NAMALWA (cell line): Measurements from ENCODE around the gene CYFIP2.
A peak's percentile ranks its signal among the peaks of the same experiment; 100 is the strongest.

Experiments
- DNase-seq: peaks from one replicate; pipeline ENCODE4 v3.0.0-alpha.2; 2015; ENCODE audit warnings: low spot score

The CYFIP2 gene

GRCh38 chr5:157358871-157359270, 92.9 kb downstream of the CYFIP2 start:
- DNase-seq: no peak

- no peak for DNase-seq
Measured at GRCh38 chr5:157359356-157360055, 93.6 kb downstream of the CYFIP2 start.

- DNase-seq: no peak
Measured at GRCh38 chr5:157362012-157362411, 96.1 kb downstream of the CYFIP2 start.

- no peak for DNase-seq
Measured at GRCh38 chr5:157362502-157362901, 96.6 kb downstream of the CYFIP2 start.

GRCh38 chr5:157362982-157363381, 97.1 kb downstream of the CYFIP2 start:
- no peak for DNase-seq

DNA sequence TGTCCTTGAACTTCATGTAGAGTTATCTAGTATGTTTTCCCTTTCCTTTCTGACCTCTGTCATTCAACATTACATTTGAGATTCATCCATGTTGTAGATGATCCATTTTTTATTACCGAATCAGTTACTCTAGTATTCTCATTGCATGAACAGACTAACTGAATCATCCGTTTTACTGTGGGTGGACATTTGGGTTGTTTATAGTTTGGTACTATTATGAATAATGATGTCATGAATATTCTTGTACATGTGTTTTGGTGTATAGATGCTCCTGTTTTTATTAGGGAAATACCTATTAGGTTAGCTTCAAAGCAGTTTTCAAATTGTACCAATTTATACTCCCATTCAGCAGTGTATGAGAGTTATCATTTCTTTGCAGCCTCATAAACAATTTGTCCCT, 99.8 kb downstream of the CYFIP2 start:
- no peak for DNase-seq

DNA sequence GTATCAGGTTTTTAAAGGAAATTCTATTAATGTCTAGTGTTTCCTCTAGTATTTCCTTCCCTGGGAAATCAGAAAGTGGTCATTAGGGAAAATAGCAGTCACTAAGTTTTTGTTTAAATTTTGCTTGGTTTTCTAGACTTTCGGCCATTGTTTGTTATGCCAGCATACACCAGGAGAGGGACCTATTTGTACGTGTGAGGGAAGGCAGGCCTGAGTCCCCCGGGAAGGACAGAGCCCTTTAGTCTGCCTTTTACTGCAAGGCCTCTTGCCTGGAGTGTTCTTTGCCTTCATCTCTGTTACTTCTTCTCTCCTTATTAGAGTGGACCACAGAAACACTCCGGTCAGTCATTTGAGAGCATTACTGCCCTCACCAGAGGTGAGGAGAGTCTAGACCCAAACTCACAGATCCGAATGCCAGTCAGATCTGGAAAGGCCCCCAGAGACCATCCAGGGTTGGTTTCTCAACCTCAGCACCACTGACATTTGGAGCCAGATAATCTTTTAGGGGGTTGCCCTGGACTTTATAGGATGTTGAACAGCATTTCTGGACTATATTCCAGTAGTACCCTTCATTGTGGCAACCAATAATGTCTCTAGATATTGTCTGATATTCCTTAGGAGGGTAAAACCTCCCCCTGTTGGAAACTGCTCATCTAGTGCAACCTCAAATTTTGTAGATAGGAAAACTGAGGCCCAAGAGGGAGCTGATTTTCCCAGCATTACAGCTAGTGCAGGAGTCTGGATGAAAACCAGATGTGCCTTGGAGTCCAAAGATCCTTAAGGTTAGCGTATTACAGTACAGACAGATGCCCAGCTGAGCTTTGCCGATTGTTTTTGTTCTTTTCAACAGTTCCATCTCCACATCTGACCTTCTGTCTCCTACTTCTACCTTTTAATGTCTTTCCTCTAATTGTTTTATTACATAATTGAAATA, 101.1 kb downstream of the CYFIP2 start:
- peak; percentile 53 for DNase-seq

DNA sequence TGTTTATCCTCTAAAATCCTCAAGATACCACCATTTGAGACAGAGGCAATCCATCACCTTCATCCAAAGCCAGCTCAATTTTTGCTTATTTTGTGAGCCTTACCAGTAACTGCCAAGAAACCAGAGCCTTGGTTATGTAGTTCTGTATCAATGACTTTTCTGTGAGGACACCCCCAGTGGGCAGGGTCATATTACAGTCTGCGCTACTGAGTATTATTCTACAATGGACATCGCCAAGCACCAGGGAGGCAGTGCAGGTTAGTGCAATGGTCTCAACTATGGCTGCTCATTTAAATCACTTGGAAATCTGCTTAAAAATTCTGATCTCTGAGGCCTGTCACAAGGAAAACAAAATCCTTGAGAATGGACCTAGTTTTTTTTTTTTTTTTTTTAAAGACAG, 103.6 kb downstream of the CYFIP2 start:
- peak; percentile 24 for DNase-seq

DNA sequence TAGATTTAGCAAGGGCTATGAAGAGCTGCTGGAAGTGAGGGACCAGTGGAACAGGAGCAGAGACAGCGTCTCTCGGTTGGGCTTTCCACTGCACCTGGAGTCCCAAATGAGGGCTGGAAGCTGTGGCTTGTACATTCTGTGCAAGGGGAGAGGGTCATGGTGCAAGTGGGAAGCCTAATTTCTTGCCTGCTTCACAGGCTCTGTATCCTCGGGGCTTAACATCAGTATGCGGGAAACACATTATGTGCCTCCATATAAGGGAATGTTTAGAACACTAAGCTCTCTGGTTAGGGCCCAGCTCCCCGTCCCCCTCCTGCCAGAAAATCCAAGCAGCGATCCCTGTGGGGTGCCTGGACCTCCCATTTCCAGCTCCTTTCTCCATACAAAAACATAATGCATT, 105.0 kb downstream of the CYFIP2 start:
- DNase-seq: no peak

- DNase-seq: no peak
Measured at GRCh38 chr5:157371655-157372471, 105.9 kb downstream of the CYFIP2 start.

- no peak for DNase-seq
Measured at GRCh38 chr5:157372472-157372822, 106.5 kb downstream of the CYFIP2 start.

DNA sequence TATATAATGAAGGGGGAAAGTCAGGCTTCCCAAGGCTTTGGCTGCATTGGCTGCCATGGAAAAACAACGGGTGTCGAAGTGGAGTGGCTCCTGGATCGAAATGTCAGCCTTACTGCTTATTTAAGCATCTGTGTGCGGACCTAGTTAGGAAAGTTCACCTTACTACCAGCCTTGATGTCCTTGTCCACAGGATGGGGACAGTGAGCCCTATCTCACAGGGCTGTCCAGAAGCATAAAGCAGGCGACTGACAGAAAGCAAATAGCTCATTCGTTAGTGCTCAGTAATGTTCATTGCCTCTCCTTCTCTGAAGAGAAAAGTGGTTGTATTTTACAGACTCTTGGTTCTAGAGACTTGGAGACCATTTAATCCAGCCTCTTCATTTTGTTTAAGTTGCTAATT, 112.6 kb downstream of the CYFIP2 start:
- no peak for DNase-seq

DNA sequence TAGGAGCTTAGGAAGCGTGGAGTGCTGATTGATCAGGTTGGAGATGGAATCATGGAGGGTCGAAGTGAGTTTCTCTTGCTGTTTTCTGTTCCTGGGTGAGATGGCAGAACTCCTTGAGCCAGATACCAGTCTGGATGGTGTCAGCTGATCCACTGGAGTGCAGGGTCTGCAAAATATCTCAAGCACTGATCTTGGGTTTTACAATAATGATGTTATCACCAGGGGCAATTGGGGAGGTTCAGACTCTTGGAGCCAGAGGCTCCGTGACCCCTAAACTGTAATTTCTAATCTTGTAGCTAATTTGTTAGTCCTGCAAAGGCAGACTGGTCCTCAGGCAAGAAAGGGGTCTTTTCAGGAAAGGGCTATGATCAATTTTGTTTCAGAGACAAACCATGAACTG, 114.1 kb downstream of the CYFIP2 start:
- DNase-seq: no peak

DNA sequence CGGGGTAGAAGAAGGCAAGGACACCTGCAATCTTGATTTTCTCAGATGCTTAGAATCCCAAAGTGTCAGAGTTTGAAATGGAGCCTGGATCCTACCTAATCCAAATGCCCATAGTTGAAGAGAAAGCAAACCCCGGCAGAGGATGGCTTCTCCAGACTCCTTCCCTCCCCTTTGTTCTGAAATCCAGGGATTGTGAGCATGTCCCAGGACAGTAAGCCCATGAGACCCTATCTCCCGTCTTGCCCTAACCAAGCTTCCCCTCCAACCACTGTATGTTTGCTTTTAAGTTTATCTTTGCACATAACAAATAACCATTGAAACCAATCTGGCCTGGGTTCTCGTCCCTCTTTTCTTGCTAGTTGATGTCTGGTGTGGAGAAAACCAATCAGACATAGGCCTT, 115.8 kb downstream of the CYFIP2 start:
- DNase-seq: no peak

- DNase-seq: no peak
Measured at GRCh38 chr5:157382996-157383800, 117.3 kb downstream of the CYFIP2 start.

- DNase-seq: no peak
Measured at GRCh38 chr5:157384971-157385709, 119.2 kb downstream of the CYFIP2 start.

DNA sequence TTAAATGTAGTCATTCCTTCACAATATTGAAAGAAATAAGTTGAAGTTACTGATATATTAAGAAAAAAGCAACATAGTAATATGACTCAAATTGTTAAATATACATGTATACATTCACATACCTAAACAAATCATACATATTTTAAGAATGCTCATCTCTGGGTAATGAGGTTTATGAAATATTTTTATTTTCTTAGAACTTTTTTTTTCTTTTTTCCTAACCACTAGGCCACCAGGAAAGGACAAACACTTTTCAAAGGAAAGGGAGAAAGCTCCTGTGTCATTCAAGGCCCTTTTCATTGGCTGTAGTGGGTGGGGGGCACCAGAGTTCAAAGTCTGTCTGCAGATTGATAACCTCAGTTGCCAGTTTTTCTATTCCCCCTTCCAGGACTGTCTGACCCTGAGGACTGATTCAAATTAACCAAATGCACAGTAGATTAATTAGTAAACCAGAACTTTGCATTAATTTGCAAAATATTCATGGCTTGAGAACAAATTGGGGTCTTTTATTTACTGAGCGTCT, 121.2 kb downstream of the CYFIP2 start:
- no peak for DNase-seq

- DNase-seq: no peak
Measured at GRCh38 chr5:157387683-157388093, 121.8 kb downstream of the CYFIP2 start.

GRCh38 chr5:157388111-157388710, 122.3 kb downstream of the CYFIP2 start:
- DNase-seq: no peak

DNA sequence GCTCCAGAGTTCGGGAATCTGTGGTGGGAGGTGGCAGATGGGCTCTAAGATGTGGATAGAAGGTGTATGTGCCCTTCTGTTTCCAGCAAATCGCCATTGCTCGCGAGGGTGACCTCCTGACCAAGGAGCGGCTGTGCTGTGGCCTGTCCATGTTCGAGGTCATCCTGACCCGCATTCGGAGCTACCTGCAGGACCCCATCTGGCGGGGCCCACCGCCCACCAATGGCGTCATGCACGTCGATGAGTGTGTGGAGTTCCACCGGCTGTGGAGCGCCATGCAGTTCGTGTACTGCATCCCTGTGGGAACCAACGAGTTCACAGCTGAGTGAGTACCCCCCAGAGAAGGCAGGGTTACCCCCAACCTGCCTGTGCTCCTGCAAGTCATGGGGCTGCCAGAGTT, 123.2 kb downstream of the CYFIP2 start:
- DNase-seq: no peak
